KMS-11 (cell line): Measurements from ENCODE around the gene ERICH4.
"Not testable (repeated sequence)": the region's sequence is repeated elsewhere in the genome, so short reads cannot be mapped to it uniquely, and the experiment has no call there.

Source experiments
- H2AFZ ChIP-seq: fragments of 200-600 bp; sonication (generic); 2 replicates; pipeline ENCODE4 v1.6.1; 2016; ENCODE audit warnings: antibody characterized with exemption, mixed run types, low read depth
- H3K27ac ChIP-seq: fragments of 200-600 bp; sonication (generic); 2 replicates; pipeline ENCODE4 v1.6.1; 2016; ENCODE audit warnings: mild to moderate bottlenecking, mixed run types
- H3K27me3 ChIP-seq: fragments of 200-600 bp; sonication (generic); 2 replicates; pipeline ENCODE4 v1.6.1; 2017; ENCODE audit warnings: mild to moderate bottlenecking, low read depth, mixed run types, moderate library complexity; ENCODE audit not compliant: insufficient read depth
- H3K36me3 ChIP-seq: fragments of 200-600 bp; sonication (generic); 2 replicates; pipeline ENCODE4 v1.6.1; 2017; ENCODE audit warnings: mild to moderate bottlenecking, mixed run types; ENCODE audit not compliant: insufficient read depth
- H3K4me1 ChIP-seq: fragments of 200-600 bp; sonication (generic); 2 replicates; pipeline ENCODE4 v1.6.1; 2016; ENCODE audit warnings: mild to moderate bottlenecking, low read depth, mixed run types; ENCODE audit not compliant: poor library complexity, severe bottlenecking
- H3K4me2 ChIP-seq: fragments of 200-600 bp; sonication (generic); 2 replicates; pipeline ENCODE4 v1.7.0; 2016; ENCODE audit warnings: mild to moderate bottlenecking, mixed run types
- H3K4me3 ChIP-seq: fragments of 200-600 bp; sonication (generic); IDR thresholded peaks from 2 replicates; pipeline ENCODE4 v1.6.1; 2017; ENCODE audit warnings: low read depth, low read length, mixed read lengths; ENCODE audit not compliant: insufficient read depth
- H3K79me2 ChIP-seq: fragments of 200-600 bp; sonication (generic); 2 replicates; pipeline ENCODE4 v1.6.1; 2016; ENCODE audit warnings: low read depth, mixed run types; ENCODE audit not compliant: insufficient read depth
- H3K9ac ChIP-seq: fragments of 200-600 bp; sonication (generic); 2 replicates; pipeline ENCODE4 v1.6.1; 2016; ENCODE audit warnings: mild to moderate bottlenecking, mixed run types
- H4K20me1 ChIP-seq: fragments of 200-600 bp; sonication (generic); 2 replicates; pipeline ENCODE4 v1.6.1; 2016; ENCODE audit warnings: mild to moderate bottlenecking, mixed run types; ENCODE audit not compliant: insufficient read depth
- CTCF ChIP-seq: fragments of 200-600 bp; sonication (generic); conservative IDR thresholded peaks from 2 replicates; pipeline ENCODE4 v1.6.1; 2017; ENCODE audit warnings: low read depth, mild to moderate bottlenecking, antibody characterized with exemption, low read length, moderate library complexity, mixed read lengths

ERICH4 gene

DNA sequence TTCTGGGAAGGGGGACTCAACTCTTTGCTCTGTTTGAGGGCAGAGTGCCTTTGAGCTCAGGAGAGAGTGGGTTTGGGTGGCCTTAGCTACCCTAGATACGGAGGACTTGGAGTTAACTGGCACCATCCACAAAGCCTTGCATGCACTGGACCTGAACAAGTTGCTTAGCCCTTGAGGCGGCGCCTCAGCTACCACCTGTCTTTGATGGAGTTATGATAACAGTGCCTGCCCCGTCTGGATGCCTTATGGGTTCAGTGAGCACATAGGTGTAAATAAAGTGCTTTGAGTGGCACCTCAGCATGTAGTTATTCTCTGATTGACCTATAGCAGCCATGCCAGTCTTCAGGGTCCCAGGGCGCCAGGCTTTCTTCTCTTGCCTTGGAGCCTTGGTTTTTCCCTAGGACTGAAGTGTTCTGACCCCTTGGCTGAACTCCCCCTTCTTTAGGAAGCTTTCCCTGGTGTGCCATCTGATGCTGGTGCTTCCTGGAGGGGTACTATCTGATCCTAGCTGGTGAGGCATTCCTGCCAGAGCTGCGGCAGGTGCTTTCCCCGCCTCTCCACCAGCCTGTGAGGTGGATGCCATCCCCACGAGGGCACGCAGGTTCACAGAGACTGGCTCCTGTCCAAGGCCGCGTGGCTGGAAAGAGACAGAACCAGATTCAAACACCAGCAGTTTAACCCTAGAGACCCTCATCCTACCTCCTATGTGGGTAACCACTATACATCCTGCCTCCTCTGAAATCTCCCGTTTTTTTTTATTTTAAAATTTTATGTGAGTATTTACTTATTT is 39.6 kb upstream of the ERICH4 start:
- Histone ChIP-seq H3K79me2 (peaks cover 23% of the 10 kb centered on the region), H3K9ac (no peak overlapping the region), H3K4me3 (no peak overlapping the region), H3K4me2 (no peak overlapping the region), H2AFZ (no peak overlapping the region), H3K4me1 (peaks cover 31% of the 10 kb centered on the region), H4K20me1 (no peaks in the 10 kb centered on the region), H3K27me3 (no peaks in the 10 kb centered on the region), H3K27ac (no peak overlapping the region), H3K36me3 (no peaks in the 10 kb centered on the region)
- TF ChIP-seq CTCF, result no peak

DNA sequence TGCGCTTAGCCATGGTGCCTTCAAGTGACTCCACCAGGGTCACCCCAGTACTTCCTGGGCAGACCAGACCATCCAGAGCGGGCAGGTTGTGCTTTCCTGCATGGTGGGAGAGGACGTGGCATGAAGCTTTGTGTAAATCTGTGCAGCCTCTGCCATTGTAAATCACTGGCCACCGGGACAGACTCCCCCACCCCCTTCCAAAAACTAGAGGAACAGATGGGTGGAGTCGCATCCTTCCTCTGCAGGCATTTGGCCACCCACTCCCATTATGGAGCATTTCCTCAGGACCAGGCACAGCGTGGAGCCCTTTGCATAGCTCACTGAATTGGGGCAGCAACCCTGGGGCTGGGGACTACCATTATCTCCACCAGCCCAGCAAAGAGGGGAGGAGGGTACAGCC is 37.2 kb upstream of the ERICH4 start:
- no peak overlapping the region for H3K4me2 ChIP-seq

DNA sequence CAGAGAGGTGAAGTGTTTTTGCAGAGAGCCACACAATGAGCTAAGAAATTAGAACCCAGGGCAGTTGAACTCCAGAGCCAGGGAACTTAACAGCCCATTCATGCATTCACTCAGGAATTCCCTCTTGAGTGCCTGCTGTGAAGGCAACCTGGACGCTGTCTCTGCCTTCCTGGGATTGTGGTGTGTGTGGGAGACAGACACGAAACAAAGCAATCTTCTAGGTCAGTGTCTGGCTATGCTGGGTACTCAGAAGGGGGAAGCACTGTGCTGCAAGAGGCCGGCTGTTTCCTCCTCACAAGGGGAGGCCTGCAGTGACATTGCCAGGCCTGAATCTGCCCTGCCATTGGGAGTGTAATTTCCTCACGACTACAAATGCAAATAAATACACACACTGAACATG is 35.7 kb upstream of the ERICH4 start:
- no peak for TF ChIP-seq CTCF
- Histone ChIP-seq H3K79me2 (no peaks in the 10 kb centered on the region; the same call in 1 of the 2 replicates), H3K36me3 (no peaks in the 10 kb centered on the region), H3K27me3 (no peaks in the 10 kb centered on the region), H3K27ac (peak overlapping the region; percentile 12; the same call in 1 of the 2 replicates), H2AFZ (no peak overlapping the region), H3K4me3 (no peak overlapping the region), H3K4me1 (peaks cover 55% of the 10 kb centered on the region), H3K9ac (no peak overlapping the region), H4K20me1 (no peaks in the 10 kb centered on the region), H3K4me2 (no peak overlapping the region; the same call in 1 of the 2 replicates)

More for the DNA sequence above, 37.2 kb upstream of the ERICH4 start:
- Histone ChIP-seq H3K27ac (no peak overlapping the region), H3K4me3 (no peak overlapping the region), H3K36me3 (no peaks in the 10 kb centered on the region), H3K79me2 (peaks cover 9% of the 10 kb centered on the region; the same call in 1 of the 2 replicates), H4K20me1 (no peaks in the 10 kb centered on the region), H3K9ac (no peak overlapping the region), H3K4me1 (peaks cover 43% of the 10 kb centered on the region), H3K27me3 (no peaks in the 10 kb centered on the region), H2AFZ (no peak overlapping the region)
- no peak for TF ChIP-seq CTCF

- H3K4me2 ChIP-seq, result peak overlapping the region; percentile 88
- H3K27ac ChIP-seq, result peak overlapping the region; percentile 90
- no peak overlapping the region; the same call in 1 of the 2 replicates for H3K9ac ChIP-seq
- peaks cover 57% of the 10 kb centered on the region for H3K4me1 ChIP-seq
- H4K20me1 ChIP-seq, result no peaks in the 10 kb centered on the region
- H2AFZ ChIP-seq, result no peak overlapping the region
- no peak for TF ChIP-seq CTCF
- no peaks in the 10 kb centered on the region for H3K36me3 ChIP-seq
- no peak overlapping the region for H3K4me3 ChIP-seq
- no peaks in the 10 kb centered on the region; the same call in 1 of the 2 replicates for H3K79me2 ChIP-seq
- H3K27me3 ChIP-seq, result no peaks in the 10 kb centered on the region
These were observed 34.7 kb upstream of the ERICH4 start for GRCh38 chr19:41408256-41408655.

DNA sequence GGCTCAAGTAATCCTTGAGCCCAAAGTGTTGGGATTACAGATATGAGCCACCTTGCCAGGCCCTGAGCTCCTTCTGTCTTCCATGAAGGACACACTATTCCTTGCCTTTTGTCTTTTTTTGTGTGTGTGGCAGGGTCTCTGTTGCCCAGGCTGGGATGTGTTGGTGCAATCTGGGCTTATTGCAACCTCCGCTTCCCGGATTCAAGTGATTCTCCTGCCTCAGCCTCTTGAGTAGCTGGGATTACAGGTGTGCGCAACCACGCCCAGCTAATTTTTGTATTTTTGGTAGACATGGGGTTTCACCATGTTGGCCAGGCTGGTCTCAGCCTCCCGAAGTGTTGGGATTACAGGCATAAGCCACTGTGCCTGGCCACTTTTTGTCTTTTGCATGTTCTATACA is 34.1 kb upstream of the ERICH4 start:
- Histone ChIP-seq H3K4me2 (peak overlapping the region; percentile 88), H3K27ac (peak overlapping the region; percentile 90), H3K9ac (peak overlapping the region; percentile 69; the same call in 1 of the 2 replicates), H3K4me1 (peaks cover 62% of the 10 kb centered on the region)
- H2AFZ ChIP-seq, H3K79me2 ChIP-seq, H3K36me3 ChIP-seq, H4K20me1 ChIP-seq, H3K27me3 ChIP-seq, H3K4me3 ChIP-seq: not testable (repeated sequence)
